22Rv1 (cell line): Measurements from ENCODE around the gene TXNRD2.

Experiments
- CTCF ChIP-seq: fragments of 450-650 bp; IDR thresholded peaks from 2 replicates; pipeline ENCODE4 v1.5.1; 2017; ENCODE audit warnings: mild to moderate bottlenecking
- ZFX ChIP-seq: fragments of 450-650 bp; IDR thresholded peaks from 2 replicates; pipeline ENCODE4 v1.6.1; 2017; ENCODE audit warnings: antibody characterized with exemption, borderline replicate concordance

GRCh38 chr22:19932367-19933206 is 9.0 kb downstream of the TXNRD2 start:
- TF ChIP-seq CTCF (no peak), ZFX (no peak)
